Fibroblast of lung (primary cell): ENCODE measurements around the gene AKAP13. TPM values are rescaled to one million over a fixed set of nuclear protein-coding genes. Genes with fewer than 3 reads are reported as not detected.

Experiments
- DNase-seq, 2 donors: peaks; one replicate each; pipeline versions ENCODE4 v3.0.0 to v3.0.0-alpha.2; 2010; ENCODE audit warnings: low read depth in 2 of 2
- H2AFZ ChIP-seq: 2 replicates; pipeline ENCODE4 v1.5.1; 2012; ENCODE audit warnings: low read length, control low read depth, inconsistent platforms
- H3K27ac ChIP-seq: 2 replicates; pipeline ENCODE4 v1.5.1; 2011; ENCODE audit warnings: low read length, control low read depth; ENCODE audit not compliant: insufficient read depth
- H3K27me3 ChIP-seq: 2 replicates; pipeline ENCODE4 v1.5.1; 2011; ENCODE audit warnings: mild to moderate bottlenecking, low read length; ENCODE audit not compliant: control insufficient read depth, insufficient read depth
- H3K36me3 ChIP-seq: 2 replicates; pipeline ENCODE4 v1.5.1; 2011; ENCODE audit warnings: low read length; ENCODE audit not compliant: control insufficient read depth, insufficient read depth
- H3K4me1 ChIP-seq: 2 replicates; pipeline ENCODE4 v1.5.1; 2011; ENCODE audit warnings: low read length; ENCODE audit not compliant: control insufficient read depth, insufficient read depth; ENCODE audit errors: extremely low read depth
- H3K4me2 ChIP-seq: 2 replicates; pipeline ENCODE4 v1.5.1; 2011; ENCODE audit warnings: low read length, control low read depth; ENCODE audit not compliant: insufficient read depth; ENCODE audit errors: extremely low read depth
- H3K4me3 ChIP-seq, 4 experiments: fragments of 200-600 bp in 1 of 4; sonication (generic) in 1 of 4; replicated peaks in 1 of 4; 2 replicates each; pipeline ENCODE4 v1.5.1; 2011 to 2016; ENCODE audit warnings: low read length in 4 of 4, low read depth in 3 of 4, mild to moderate bottlenecking in 3 of 4, control low read depth in 2 of 4, inconsistent platforms in 1 of 4, mixed read lengths in 1 of 4; ENCODE audit not compliant: insufficient read depth in 1 of 4; ENCODE audit errors: control extremely low read depth in 1 of 4
- H3K79me2 ChIP-seq: 2 replicates; pipeline ENCODE4 v1.5.1; 2012; ENCODE audit warnings: mild to moderate bottlenecking, low read length, inconsistent platforms; ENCODE audit not compliant: control insufficient read depth, insufficient read depth
- H3K9ac ChIP-seq: 2 replicates; pipeline ENCODE4 v1.5.1; 2011; ENCODE audit warnings: mild to moderate bottlenecking, low read length, control low read depth; ENCODE audit not compliant: insufficient read depth
- H3K9me3 ChIP-seq: 2 replicates; pipeline ENCODE4 v1.5.1; 2012; ENCODE audit warnings: low read depth, low read length; ENCODE audit not compliant: control insufficient read depth, insufficient read depth
- H4K20me1 ChIP-seq: 2 replicates; pipeline ENCODE4 v1.5.1; 2011; ENCODE audit warnings: low read length; ENCODE audit not compliant: control insufficient read depth, insufficient read depth; ENCODE audit errors: extremely low read depth
- EZH2 ChIP-seq: IDR thresholded peaks from 2 replicates; pipeline ENCODE4 v1.5.1; 2012; ENCODE audit warnings: low read length, control low read depth, mild to moderate bottlenecking; ENCODE audit errors: missing control alignments
- polyA plus RNA-seq, 2 donors: library from polyadenylated mRNA; depleted of rRNA in 1 of 2; stranded (reverse) in 1 of 2; unstranded in 1 of 2; fragments of >200 nt; gene quantifications; 2 replicates each; pipeline ENCODE4 v1.2.1, GENCODE V29; 2011 to 2012; ENCODE audit warnings: missing spikeins in 1 of 2
- total RNA-seq: library from RNA; depleted of rRNA; stranded (reverse); fragments of >200 nt; gene quantifications from 2 replicates; pipeline ENCODE4 v1.2.1, GENCODE V29; 2014
- TF ChIP-seq, protein P1 (sequence below), 2 donors: IDR thresholded peaks in 1 of 2; conservative IDR thresholded peaks in 1 of 2; 1 replicate in 1 of 2; 2 replicates in 1 of 2; pipeline ENCODE4 v1.5.1; 2011 to 2012; ENCODE audit warnings: low read length in 2 of 2, control low read depth in 1 of 2, inconsistent platforms in 1 of 2, low read depth in 1 of 2, mild to moderate bottlenecking in 1 of 2

Gene AKAP13
- total and polyA plus RNA-seq, 2 donors (not counting 1 experiment from before 2014, with no cell fraction given), result 8.3 to 68.4 TPM

DNA sequence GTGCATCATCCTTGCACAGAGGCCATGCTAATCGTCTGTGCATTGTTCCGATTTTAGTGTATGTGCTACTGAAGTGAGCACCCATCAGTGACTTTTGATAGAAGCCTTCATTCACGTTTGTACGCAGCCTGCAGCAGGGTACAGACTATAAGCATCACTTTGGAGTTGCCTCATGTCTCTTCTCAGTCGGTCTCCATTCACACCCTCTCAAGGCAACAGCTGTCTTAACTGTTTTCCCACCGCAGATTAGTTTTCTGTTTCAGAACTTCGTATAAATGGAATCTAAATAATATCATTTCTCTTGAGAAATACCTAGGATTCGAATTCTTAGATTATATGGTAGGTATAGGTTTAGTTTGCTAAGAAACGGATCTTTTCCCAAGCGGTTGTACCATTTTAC lies 271.1 kb downstream of the AKAP13 start:
- no peak overlapping the region for H3K4me3 ChIP-seq
- H4K20me1 ChIP-seq, result no peaks in the 10 kb centered on the region
- H3K79me2 ChIP-seq, result peaks cover 2% of the 10 kb centered on the region
- TF ChIP-seq, protein P1, sequence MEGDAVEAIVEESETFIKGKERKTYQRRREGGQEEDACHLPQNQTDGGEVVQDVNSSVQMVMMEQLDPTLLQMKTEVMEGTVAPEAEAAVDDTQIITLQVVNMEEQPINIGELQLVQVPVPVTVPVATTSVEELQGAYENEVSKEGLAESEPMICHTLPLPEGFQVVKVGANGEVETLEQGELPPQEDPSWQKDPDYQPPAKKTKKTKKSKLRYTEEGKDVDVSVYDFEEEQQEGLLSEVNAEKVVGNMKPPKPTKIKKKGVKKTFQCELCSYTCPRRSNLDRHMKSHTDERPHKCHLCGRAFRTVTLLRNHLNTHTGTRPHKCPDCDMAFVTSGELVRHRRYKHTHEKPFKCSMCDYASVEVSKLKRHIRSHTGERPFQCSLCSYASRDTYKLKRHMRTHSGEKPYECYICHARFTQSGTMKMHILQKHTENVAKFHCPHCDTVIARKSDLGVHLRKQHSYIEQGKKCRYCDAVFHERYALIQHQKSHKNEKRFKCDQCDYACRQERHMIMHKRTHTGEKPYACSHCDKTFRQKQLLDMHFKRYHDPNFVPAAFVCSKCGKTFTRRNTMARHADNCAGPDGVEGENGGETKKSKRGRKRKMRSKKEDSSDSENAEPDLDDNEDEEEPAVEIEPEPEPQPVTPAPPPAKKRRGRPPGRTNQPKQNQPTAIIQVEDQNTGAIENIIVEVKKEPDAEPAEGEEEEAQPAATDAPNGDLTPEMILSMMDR (conservative IDR thresholded peaks at IDR 0.05 in 1 of 2, IDR thresholded peaks at IDR 0.05 in 1 of 2; ENCODE audit: low read depth in 1 of 2, low read length in 2 of 2), result no peak
- TF ChIP-seq EZH2, result no peak
- H3K4me1 ChIP-seq, result peaks cover 5% of the 10 kb centered on the region
- H3K27ac ChIP-seq, result no peak overlapping the region
- H3K4me2 ChIP-seq, result no peak overlapping the region
- H3K9me3 ChIP-seq, result no peaks in the 10 kb centered on the region
- no peak overlapping the region for H3K9ac ChIP-seq
- no peak overlapping the region for H2AFZ ChIP-seq
- H3K27me3 ChIP-seq, result no peaks in the 10 kb centered on the region
- peaks cover 4% of the 10 kb centered on the region for H3K36me3 ChIP-seq
- no peak for DNase-seq

DNA sequence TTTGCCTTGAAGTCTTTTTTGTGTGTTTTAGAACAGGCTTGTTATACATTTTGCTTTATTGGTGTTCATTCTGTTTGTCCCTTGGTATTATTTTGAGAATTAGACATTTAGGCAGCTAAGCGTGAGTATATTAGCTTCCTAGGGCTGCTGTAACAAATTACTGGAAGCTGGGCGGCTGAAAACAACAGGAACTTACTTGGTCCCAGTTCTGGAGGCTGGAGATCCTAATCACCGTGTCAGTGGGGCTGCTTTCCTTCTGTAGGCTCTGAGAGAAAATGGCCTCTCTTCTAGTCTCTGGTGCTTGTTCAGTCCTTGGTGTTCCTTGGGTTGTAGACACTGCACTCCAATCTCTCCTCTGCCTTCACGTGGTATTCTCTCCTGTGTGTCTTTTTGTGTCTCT lies 272.1 kb downstream of the AKAP13 start:
- Histone ChIP-seq H4K20me1 (no peaks in the 10 kb centered on the region), H2AFZ (no peak overlapping the region), H3K9ac (no peak overlapping the region), H3K4me1 (peaks cover 5% of the 10 kb centered on the region), H3K9me3 (no peaks in the 10 kb centered on the region), H3K36me3 (peaks cover 4% of the 10 kb centered on the region), H3K27me3 (no peaks in the 10 kb centered on the region), H3K4me3 (no peak overlapping the region), H3K4me2 (no peak overlapping the region), H3K27ac (no peak overlapping the region), H3K79me2 (peaks cover 2% of the 10 kb centered on the region)
- TF ChIP-seq EZH2, result no peak
- TF ChIP-seq, protein P1 (conservative IDR thresholded peaks at IDR 0.05 in 1 of 2, IDR thresholded peaks at IDR 0.05 in 1 of 2; ENCODE audit: low read depth in 1 of 2, low read length in 2 of 2), result no peak
- DNase-seq, result no peak

DNA sequence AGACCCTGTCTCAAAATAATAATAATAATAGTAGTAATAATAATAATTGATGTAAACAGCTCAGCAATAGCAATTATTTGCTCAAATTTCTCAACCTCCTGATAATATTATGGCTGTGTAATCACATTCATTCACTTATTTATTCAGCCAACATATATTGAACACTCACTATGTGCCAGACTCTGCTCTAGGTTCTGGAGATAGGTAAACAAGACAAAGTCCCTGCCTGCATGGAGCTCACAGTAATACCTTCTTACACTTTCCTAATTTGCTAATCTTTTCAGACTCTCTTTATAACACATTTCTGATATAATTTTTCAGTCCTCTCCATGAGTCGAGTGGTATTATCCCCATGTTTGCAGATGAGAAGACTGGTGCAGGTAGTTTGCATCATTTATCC lies 276.7 kb downstream of the AKAP13 start:
- H3K4me2 ChIP-seq, result no peak overlapping the region
- no peak for TF ChIP-seq EZH2
- TF ChIP-seq, protein P1 (conservative IDR thresholded peaks at IDR 0.05 in 1 of 2, IDR thresholded peaks at IDR 0.05 in 1 of 2; ENCODE audit: low read depth in 1 of 2, low read length in 2 of 2), result no peak
- H3K9me3 ChIP-seq, result no peaks in the 10 kb centered on the region
- H3K27ac ChIP-seq, result no peak overlapping the region
- DNase-seq, result no peak
- no peak overlapping the region for H3K9ac ChIP-seq
- H3K79me2 ChIP-seq, result no peaks in the 10 kb centered on the region
- no peaks in the 10 kb centered on the region for H3K27me3 ChIP-seq
- H3K4me3 ChIP-seq, result no peak overlapping the region
- peaks cover 4% of the 10 kb centered on the region for H3K36me3 ChIP-seq
- no peak overlapping the region for H2AFZ ChIP-seq
- H3K4me1 ChIP-seq, result no peaks in the 10 kb centered on the region
- no peaks in the 10 kb centered on the region for H4K20me1 ChIP-seq
